K562 (cell line): ENCODE measurements around the gene ITPR1. TPM values are rescaled to one million over a fixed set of nuclear protein-coding genes. Genes with fewer than 3 reads are reported as not detected.

Source experiments
- CREB1 ChIP-seq, 2 experiments: sonication (generic) in 1 of 2; formaldehyde crosslinking in 1 of 2; IDR thresholded peaks; 2 replicates each; pipeline versions ENCODE4 v1.6.1 to v1.8.0; 2012 to 2022; ENCODE audit warnings: inconsistent platforms in 1 of 2, mild to moderate bottlenecking in 1 of 2, missing genetic modification reagents in 1 of 2, moderate library complexity in 1 of 2
- E2F5 ChIP-seq: sonication (generic); formaldehyde crosslinking; IDR thresholded peaks from 2 replicates; pipeline ENCODE4 v1.8.0; 2022; ENCODE audit warnings: mild to moderate bottlenecking, missing genetic modification reagents
- HDAC8 ChIP-seq: fragments of 450-650 bp; IDR thresholded peaks from 2 replicates; pipeline ENCODE4 v1.6.1; 2016; ENCODE audit warnings: mild to moderate bottlenecking, missing genetic modification characterization, moderate library complexity, missing compliant biosample characterization
- MEF2A ChIP-seq: IDR thresholded peaks from 2 replicates; pipeline ENCODE4 v1.6.1; 2011; ENCODE audit warnings: low read depth, mild to moderate bottlenecking, low read length, moderate library complexity; ENCODE audit not compliant: control insufficient read depth
- NR2C1 ChIP-seq, 2 experiments: fragments of 450-650 bp; IDR thresholded peaks; 2 replicates each; pipeline ENCODE4 v1.6.1; 2017; ENCODE audit warnings: mild to moderate bottlenecking in 2 of 2, antibody characterized with exemption in 1 of 2, inconsistent platforms in 1 of 2, missing compliant biosample characterization in 1 of 2, missing genetic modification characterization in 1 of 2
- NUFIP1 ChIP-seq: fragments of 450-650 bp; IDR thresholded peaks from 2 replicates; pipeline ENCODE4 v1.6.1; 2018; ENCODE audit not compliant: partially characterized antibody
- PKNOX1 ChIP-seq: fragments of 450-650 bp; IDR thresholded peaks from 2 replicates; pipeline ENCODE4 v1.6.1; 2016
- PRDM10 ChIP-seq: fragments of 450-650 bp; IDR thresholded peaks from 2 replicates; pipeline ENCODE4 v1.6.1; 2018; ENCODE audit not compliant: partially characterized antibody
- SMAD1 ChIP-seq: fragments of 150-350 bp; IDR thresholded peaks from 2 replicates; pipeline ENCODE4 v1.6.1; 2014; ENCODE audit warnings: low read length, low read depth; ENCODE audit not compliant: partially characterized antibody
- SMARCC2 ChIP-seq: fragments of 450-650 bp; IDR thresholded peaks from 2 replicates; pipeline ENCODE4 v1.6.1; 2017; ENCODE audit warnings: antibody characterized with exemption, moderate library complexity, mild to moderate bottlenecking, low read depth
- SRSF3 ChIP-seq: fragments of 200-400 bp; formaldehyde crosslinking; IDR thresholded peaks from 2 replicates; pipeline ENCODE4 v1.6.1; 2016; ENCODE audit warnings: mild to moderate bottlenecking, low read length, moderate library complexity; ENCODE audit not compliant: insufficient read depth
- TEAD4 ChIP-seq, 2 experiments: sonication (generic) in 1 of 2; formaldehyde crosslinking in 1 of 2; IDR thresholded peaks; 2 replicates each; pipeline versions ENCODE4 v1.6.1 to v1.8.0; 2012 to 2022; ENCODE audit warnings: borderline replicate concordance in 1 of 2, inconsistent platforms in 1 of 2, low read length in 1 of 2, mild to moderate bottlenecking in 1 of 2, missing genetic modification reagents in 1 of 2
- YY1 ChIP-seq, 3 experiments: IDR thresholded peaks; 2 replicates each; pipeline ENCODE4 v1.6.1; 2011; ENCODE audit warnings: low read length in 2 of 3, mild to moderate bottlenecking in 2 of 3, moderate library complexity in 2 of 3, borderline replicate concordance in 1 of 3, control low read depth in 1 of 3, low read depth in 1 of 3; ENCODE audit not compliant: insufficient read depth in 3 of 3, insufficient replicate concordance in 2 of 3, control insufficient read depth in 1 of 3, insufficient read length in 1 of 3; ENCODE audit errors: extremely low read depth in 1 of 3
- ZNF224 ChIP-seq: sonication (generic); formaldehyde crosslinking; IDR thresholded peaks from 2 replicates; pipeline ENCODE4 v1.8.0; 2022; ENCODE audit warnings: mild to moderate bottlenecking, missing genetic modification reagents
- ZNF431 ChIP-seq: sonication (generic); formaldehyde crosslinking; IDR thresholded peaks from 2 replicates; pipeline ENCODE4 v1.8.0; 2022; ENCODE audit warnings: mild to moderate bottlenecking, missing genetic modification reagents
- ZNF655 ChIP-seq: fragments of 250-450 bp; sonication (Bioruptor Pico); IDR thresholded peaks from 2 replicates; pipeline ENCODE4 v1.5.0; 2021
- ZNF785 ChIP-seq: fragments of 250-450 bp; sonication (Bioruptor Pico); IDR thresholded peaks from 2 replicates; pipeline ENCODE4 v1.4.0; 2020; ENCODE audit warnings: mild to moderate bottlenecking
- polyA plus RNA-seq, 8 experiments: library from polyadenylated mRNA; depleted of rRNA in 4 of 8; stranded (reverse) in 5 of 8; unstranded in 3 of 8; fragments of >200 nt; fragmentation: Nextera tagmentation in 2 of 8; fragmentation: Illumina TruSeq in 1 of 8; extraction: Ambion mirVana in 2 of 8; extraction: Trizol in 1 of 8; gene quantifications; 2 replicates each; pipeline versions ENCODE4 v1.2.1 to v1.2.3, GENCODE V29; 2011 to 2014; ENCODE audit warnings: inconsistent platforms in 1 of 8, missing spikeins in 1 of 8
- total RNA-seq, 7 experiments: library from RNA; depleted of rRNA in 6 of 7; stranded (reverse); fragments of >200 nt in 6 of 7; fragmentation: Illumina TruSeq in 2 of 7; extraction: Trizol in 2 of 7; gene quantifications; 2 replicates each; pipeline versions ENCODE4 v1.2.1 to v1.2.3, GENCODE V29; 2011 to 2021; ENCODE audit warnings: low replicate concordance in 1 of 7

Gene ITPR1
- total and polyA plus RNA-seq, 9 of the 15 experiments (the other 6 are each of a cell fraction or from before 2014, with no cell fraction given) = 22.4 to 40.0 (median 27.4) TPM

- TF ChIP-seq ZNF785 (0 out of 2 replicates have a peak, but pooled peaks have one; percentile 25), NR2C1 (IDR thresholded peaks at IDR 0.05) (no peak), NR2C1 (tag; IDR thresholded peaks at IDR 0.05) (no peak), SRSF3 (no peak), MEF2A (no peak), SMAD1 (no peak), SMARCC2 (peak; percentile 94), CREB1 (IDR thresholded peaks at IDR 0.05) (peak; percentile 11; the same call in 1 of the 2 replicates), CREB1 (CRISPR knock-in tag; IDR thresholded peaks at IDR 0.05) (0 out of 2 replicates have a peak, but pooled peaks have one; percentile 18), PKNOX1 (peak; percentile 70), E2F5 (no peak), TEAD4 (IDR thresholded peaks at IDR 0.05; ENCODE audit: low read length) (peak; percentile 91), TEAD4 (CRISPR knock-in tag; IDR thresholded peaks at IDR 0.05; ENCODE audit: borderline replicate concordance) (no peak), HDAC8 (no peak), NUFIP1 (no peak), YY1 (IDR thresholded peaks at IDR 0.05; ENCODE audit: borderline replicate concordance in 1 of 3, control insufficient read depth in 1 of 3, extremely low read depth in 1 of 3, insufficient read depth in 3 of 3, insufficient read length in 1 of 3, insufficient replicate concordance in 2 of 3, low read depth in 1 of 3, low read length in 2 of 3) (no peak), ZNF655 (CRISPR knock-in tag) (no peak), ZNF431 (CRISPR knock-in tag) (no peak), PRDM10 (peak; percentile 15), ZNF224 (no peak)
Measured at GRCh38 chr3:4531478-4532025, 38.4 kb downstream of the ITPR1 start (continued).
